Heart left ventricle (tissue), 16 donors: ENCODE measurements around the gene TUBG2. TPM values are rescaled to one million over a fixed set of nuclear protein-coding genes. Genes with fewer than 3 reads are reported as not detected.
"Not testable (repeated sequence)": the region's sequence is repeated elsewhere in the genome, so short reads cannot be mapped to it uniquely, and the experiment has no call there.

Source experiments
- ATAC-seq, 4 donors: fragments of 200-7000 bp; cut with Tn5 transposase; one replicate each; pipeline ENCODE4 v1.9.1; 2020 to 2022; ENCODE audit warnings: moderate library complexity in 4 of 4, mild to moderate bottlenecking in 3 of 4, moderate number of reproducible peaks in 1 of 4
- DNase-seq, 5 donors: peaks; one replicate each; pipeline ENCODE4 v3.0.0-alpha.2; 2020
- H3K27ac ChIP-seq, 12 donors: fragments of 200-600 bp; sonication (generic) in 4 of 12; one replicate each; pipeline versions ENCODE4 v1.5.0 to v1.8.0; 2016 to 2022; ENCODE audit warnings: mild to moderate bottlenecking in 2 of 12
- H3K27me3 ChIP-seq, 9 donors: fragments of 200-600 bp; sonication (generic) in 2 of 9; one replicate each; pipeline versions ENCODE4 v1.5.1 to v1.8.0; 2016 to 2022; ENCODE audit warnings: mild to moderate bottlenecking in 3 of 9
- H3K36me3 ChIP-seq, 9 donors: fragments of 200-600 bp; sonication (generic) in 2 of 9; one replicate each; pipeline versions ENCODE4 v1.5.0 to v1.8.0; 2018 to 2022; ENCODE audit warnings: mild to moderate bottlenecking in 2 of 9
- H3K4me1 ChIP-seq, 12 donors: fragments of 200-600 bp; sonication (generic) in 4 of 12; one replicate each; pipeline versions ENCODE4 v1.5.0 to v1.8.0; 2016 to 2022; ENCODE audit warnings: mild to moderate bottlenecking in 3 of 12
- H3K4me3 ChIP-seq, 12 donors: fragments of 200-600 bp; sonication (generic) in 4 of 12; one replicate each; pipeline versions ENCODE4 v1.5.0 to v1.8.0; 2017 to 2022; ENCODE audit warnings: mild to moderate bottlenecking in 9 of 12, moderate library complexity in 4 of 12
- H3K9me3 ChIP-seq, 12 donors: fragments of 200-600 bp; sonication (generic) in 4 of 12; one replicate each; pipeline versions ENCODE4 v1.5.0 to v1.8.0; 2016 to 2022; ENCODE audit warnings: mild to moderate bottlenecking in 1 of 12
- POLR2A ChIP-seq, 2 donors: fragments of 450-650 bp; IDR thresholded peaks; one replicate each; pipeline ENCODE4 v1.6.1; 2017; ENCODE audit warnings: antibody characterized with exemption in 2 of 2, mild to moderate bottlenecking in 2 of 2, moderate library complexity in 2 of 2
- WGBS, 4 donors: extraction: QIAGEN DNeasy Blood & Tissue Kit in 2 of 4; methylation state at CpG; one replicate each; pipeline versions ENCODE4 v1.1.5 to v1.1.7; 2013 to 2018; 5-methylcytosine and 5-hydroxymethylcytosine counted together
- intact Hi-C, 10 donors: fragments of 100-400 bp; cut with DNase I; formaldehyde crosslinking; loops; one replicate each; pipeline versions ENCODE4 v1.11.1 to v1.14.2; 2022
- polyA plus RNA-seq, 2 donors: library from polyadenylated mRNA; stranded (reverse); fragments of 200-250 nt; gene quantifications; one replicate each; pipeline ENCODE4 v1.2.3, GENCODE V29; 2013
- total RNA-seq, 9 donors: library from RNA; depleted of rRNA in 2 of 9; stranded (reverse); fragments of >200 nt in 2 of 9; fragmentation: NEBNext Ultra II Directional in 3 of 9; extraction: Animal tissue kit (Norgen Biotek cat#: 25700) in 3 of 9; gene quantifications; one replicate each; pipeline versions ENCODE4 v1.1.0 to v1.2.4, GENCODE V29; 2016 to 2023
- TF ChIP-seq, protein P1 (sequence below), 12 donors: fragments of 200-600 bp; sonication (generic) in 4 of 12; IDR thresholded peaks; one replicate each; pipeline versions ENCODE4 v1.5.0 to v1.8.0; 2018 to 2022; ENCODE audit warnings: antibody characterized with exemption in 12 of 12, mild to moderate bottlenecking in 5 of 12
- donor health status: ischemic (EF 13 %, LVEDD 7.1; RV severe dilation, severe dysfunction).
- donor health status: healthy with polysubstance abuse.
- donor health status: DM: no; HTN: yes; CAD: no.
- donor health status: DM: no; HTN: no; CAD: no.
- donor health status: ischemic (EF 25% LVEDD 6.9; RV normal size, moderate dysfunction).
- donor health status: ischemic (EF 25% LVEDD 5.7; RV mildly dilated, moderate dysfunction).
- donor health status: healthy.
- donor health status: DM: yes; HTN: yes; CAD: no.
- donor health status: ischemic (EF 35%, LVEDD 5.7; RV mildly dilated, moderate dysfunction).
- donor health status: nonischemic (EF 11% LVEDD 7.7; RV severe dilation, severe dysfunction).
- donor health status: DM: yes; HTN: yes; CAD: no.
- donor health status: PGD.
- donor health status: ischemic (EF 29% LVEDD 5.4; RV normal size, mild dysfunction).
- donor health status: nonischemic (EF 23%, LVEDD 6.1; RV moderate dilation, normal function).

The TUBG2 gene
- total and polyA plus RNA-seq, 11 donors = 8.6 to 28.2 (median 15.3) TPM

DNA sequence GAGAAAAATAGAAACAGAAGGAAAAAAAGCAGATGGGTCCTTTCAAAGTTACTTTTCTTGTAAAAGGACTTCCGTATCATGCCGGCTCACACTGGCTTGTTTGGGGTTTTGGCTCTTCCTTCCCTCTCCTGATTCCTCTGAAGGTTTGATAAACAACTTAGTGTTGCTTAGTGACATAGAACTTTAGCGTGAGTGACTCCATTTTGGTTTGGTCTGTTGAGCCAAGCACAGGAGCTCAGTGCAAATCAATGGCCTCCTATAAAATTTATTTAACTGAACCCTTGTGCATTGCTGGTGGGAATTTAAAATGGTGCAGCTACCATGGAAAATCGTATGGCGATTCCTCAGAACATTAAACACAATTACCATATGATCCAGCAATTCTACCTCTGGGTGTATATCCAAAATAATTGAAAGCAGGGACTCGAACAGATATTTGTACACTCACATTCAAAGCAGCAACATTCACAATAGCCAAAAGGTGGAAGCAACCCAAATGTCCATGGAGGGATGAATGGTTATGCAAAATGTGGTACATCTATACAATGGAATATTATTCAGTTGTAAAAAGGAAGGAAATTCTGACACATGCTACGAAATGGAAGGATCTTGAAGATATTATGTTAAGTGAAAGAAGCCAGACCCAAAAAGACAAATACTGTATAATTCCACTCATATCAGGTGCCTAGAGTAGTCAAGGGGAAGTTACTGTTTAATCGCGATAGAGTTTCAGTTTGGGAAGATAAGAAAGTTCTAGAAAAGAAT lies 1.1 kb upstream of the TUBG2 start:
- TF ChIP-seq, protein P1, sequence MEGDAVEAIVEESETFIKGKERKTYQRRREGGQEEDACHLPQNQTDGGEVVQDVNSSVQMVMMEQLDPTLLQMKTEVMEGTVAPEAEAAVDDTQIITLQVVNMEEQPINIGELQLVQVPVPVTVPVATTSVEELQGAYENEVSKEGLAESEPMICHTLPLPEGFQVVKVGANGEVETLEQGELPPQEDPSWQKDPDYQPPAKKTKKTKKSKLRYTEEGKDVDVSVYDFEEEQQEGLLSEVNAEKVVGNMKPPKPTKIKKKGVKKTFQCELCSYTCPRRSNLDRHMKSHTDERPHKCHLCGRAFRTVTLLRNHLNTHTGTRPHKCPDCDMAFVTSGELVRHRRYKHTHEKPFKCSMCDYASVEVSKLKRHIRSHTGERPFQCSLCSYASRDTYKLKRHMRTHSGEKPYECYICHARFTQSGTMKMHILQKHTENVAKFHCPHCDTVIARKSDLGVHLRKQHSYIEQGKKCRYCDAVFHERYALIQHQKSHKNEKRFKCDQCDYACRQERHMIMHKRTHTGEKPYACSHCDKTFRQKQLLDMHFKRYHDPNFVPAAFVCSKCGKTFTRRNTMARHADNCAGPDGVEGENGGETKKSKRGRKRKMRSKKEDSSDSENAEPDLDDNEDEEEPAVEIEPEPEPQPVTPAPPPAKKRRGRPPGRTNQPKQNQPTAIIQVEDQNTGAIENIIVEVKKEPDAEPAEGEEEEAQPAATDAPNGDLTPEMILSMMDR (IDR thresholded peaks at IDR 0.05) = no peak
- no peak for TF ChIP-seq POLR2A (IDR thresholded peaks at IDR 0.05)
- H3K4me3 ChIP-seq = no peak overlapping the region
- H3K9me3 ChIP-seq = no peaks in the 10 kb centered on the region
- H3K4me1 ChIP-seq = peaks cover 0 to 38% (median 17%) of the 10 kb centered on the region in 12 donors
- ATAC-seq (no peak), DNase-seq (no peak)
- H3K27me3 ChIP-seq = peaks cover 0 to 8% (median 0%) of the 10 kb centered on the region in 9 donors
- no peak overlapping the region for H3K27ac ChIP-seq
- WGBS, 4 donors = 85 to 90% (median 89%) methylated on average over 9 of the region's 9 CpGs
- intact Hi-C loops = loop anchor here in 3 of 10 donors (5.0 kb wide), 2 partner anchors 36 to 41 kb away; no protein-coding TSS in a partner anchor
- peaks cover 0 to 20% (median 4%) of the 10 kb centered on the region in 9 donors for H3K36me3 ChIP-seq

DNA sequence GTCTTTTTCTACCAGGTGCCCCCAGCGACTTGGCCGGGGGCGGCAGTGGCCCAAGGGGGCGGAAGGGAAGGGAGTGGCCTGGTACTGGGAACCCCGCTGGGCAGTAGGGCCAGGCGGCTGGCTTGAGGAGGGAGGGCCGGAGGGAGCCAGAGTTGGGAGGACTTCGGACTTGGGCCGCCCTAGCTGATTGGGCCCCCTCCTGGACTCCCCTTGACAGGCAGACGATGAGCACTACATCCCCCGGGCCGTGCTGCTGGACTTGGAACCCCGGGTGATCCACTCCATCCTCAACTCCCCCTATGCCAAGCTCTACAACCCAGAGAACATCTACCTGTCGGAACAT lies 819 bp downstream of the TUBG2 start:
- H3K27ac ChIP-seq = peak overlapping the region in 8 of 12 donors; percentile 68 to 88 (median 82)
- not testable (repeated sequence) for DNase-seq
- intact Hi-C loops = loop anchor here in 3 of 10 donors (5.0 kb wide), 2 partner anchors 38 to 43 kb away; no protein-coding TSS in a partner anchor

DNA sequence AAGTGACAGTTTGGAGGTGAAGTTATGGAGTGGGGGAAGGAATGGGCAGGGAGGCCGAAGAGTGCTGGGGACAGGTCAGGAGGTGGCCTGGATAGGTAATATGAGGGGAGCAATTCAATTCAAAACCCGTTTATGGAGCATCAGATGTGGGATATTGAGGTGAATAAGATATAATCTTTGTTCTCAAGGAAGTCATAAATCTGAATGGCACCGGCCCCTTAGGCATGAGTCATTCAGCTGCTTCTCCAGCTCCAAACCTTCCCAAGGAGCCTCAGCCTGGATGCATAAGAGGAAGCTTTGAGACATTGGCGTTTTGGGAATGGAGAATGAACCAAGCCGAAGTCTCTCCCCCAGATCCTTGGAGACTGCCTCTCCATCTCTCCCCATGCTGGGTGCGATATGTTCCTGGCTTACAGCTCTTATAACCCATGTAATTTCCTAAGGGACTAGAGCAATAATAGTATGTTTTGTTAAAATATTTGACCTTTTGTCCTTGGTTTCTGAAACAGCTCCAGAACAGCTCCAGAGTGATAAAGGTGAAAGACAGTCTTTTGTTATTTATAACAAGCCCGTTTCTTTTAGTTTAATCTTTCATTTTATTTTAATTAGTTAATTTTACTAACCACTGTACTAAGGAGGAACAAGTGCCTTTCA lies 1.7 kb downstream of the TUBG2 start:
- no peak for TF ChIP-seq POLR2A (IDR thresholded peaks at IDR 0.05)
- TF ChIP-seq, protein P1 (IDR thresholded peaks at IDR 0.05) = no peak
- intact Hi-C loops = no loop called here
- H3K9me3 ChIP-seq = no peaks in the 10 kb centered on the region
- peak overlapping the region in 1 of 12 donors; percentile 5 for H3K4me3 ChIP-seq
- H3K27ac ChIP-seq = peak overlapping the region in 2 of 12 donors; percentile 3 to 36
- DNase-seq = peak in 1 of 5 donors; percentile 32
- H3K36me3 ChIP-seq = peaks cover 0 to 48% (median 25%) of the 10 kb centered on the region in 9 donors
- 53 to 68% (median 63%) methylated on average over 7 of the region's 7 CpGs for WGBS, 4 donors
- no peak for ATAC-seq
- peaks cover 0 to 26% (median 7%) of the 10 kb centered on the region in 12 donors for H3K4me1 ChIP-seq
- H3K27me3 ChIP-seq = no peaks in the 10 kb centered on the region

More for the DNA sequence above, 819 bp downstream of the TUBG2 start:
- not testable (repeated sequence) for H3K27me3 ChIP-seq, H3K9me3 ChIP-seq
- Histone ChIP-seq H3K4me3 (peak overlapping the region in 9 of 12 donors; percentile 64 to 94 (median 79)), H3K36me3 (peaks cover 0 to 39% (median 16%) of the 10 kb centered on the region in 9 donors), H3K4me1 (peaks cover 0 to 23% (median 7%) of the 10 kb centered on the region in 12 donors)
- 35 to 100% (median 80%) methylated on average over 1 to 6 of the region's 14 CpGs for WGBS, 4 donors
- peak in 3 of 4 donors; percentile 14 to 34 (median 31) for ATAC-seq

DNA sequence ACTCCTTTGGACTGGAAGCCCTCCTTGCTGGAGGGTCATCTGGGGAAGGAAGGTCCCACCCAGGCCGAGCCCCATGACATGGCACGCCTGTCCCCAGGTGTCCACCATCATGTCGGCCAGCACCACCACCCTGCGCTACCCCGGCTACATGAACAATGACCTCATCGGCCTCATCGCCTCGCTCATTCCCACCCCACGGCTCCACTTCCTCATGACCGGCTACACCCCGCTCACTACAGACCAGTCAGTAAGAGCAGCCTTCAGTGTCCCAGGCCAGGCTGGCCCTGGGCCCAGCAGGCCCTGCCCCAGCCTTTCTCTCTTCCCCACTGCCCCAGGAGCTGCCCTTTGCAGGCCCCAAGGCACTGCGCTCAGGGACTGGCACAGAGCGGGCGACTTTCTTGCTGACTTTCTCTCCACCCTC lies 6.5 kb downstream of the TUBG2 start:
- Histone ChIP-seq H3K27ac (peak overlapping the region in 1 of 12 donors; percentile 43), H3K27me3 (peaks cover 0 to 11% (median 0%) of the 10 kb centered on the region in 9 donors), H3K4me3 (no peak overlapping the region), H3K4me1 (peaks cover 0 to 42% (median 25%) of the 10 kb centered on the region in 12 donors), H3K36me3 (peaks cover 0 to 94% (median 66%) of the 10 kb centered on the region in 9 donors), H3K9me3 (no peaks in the 10 kb centered on the region)
- no peak for ATAC-seq
- TF ChIP-seq, protein P1 (IDR thresholded peaks at IDR 0.05) = no peak
- TF ChIP-seq POLR2A (IDR thresholded peaks at IDR 0.05) = no peak
- WGBS, 4 donors = 84 to 85% (median 84%) methylated on average over 14 of the region's 14 CpGs
- intact Hi-C loops = no loop called here
- no peak for DNase-seq

DNA sequence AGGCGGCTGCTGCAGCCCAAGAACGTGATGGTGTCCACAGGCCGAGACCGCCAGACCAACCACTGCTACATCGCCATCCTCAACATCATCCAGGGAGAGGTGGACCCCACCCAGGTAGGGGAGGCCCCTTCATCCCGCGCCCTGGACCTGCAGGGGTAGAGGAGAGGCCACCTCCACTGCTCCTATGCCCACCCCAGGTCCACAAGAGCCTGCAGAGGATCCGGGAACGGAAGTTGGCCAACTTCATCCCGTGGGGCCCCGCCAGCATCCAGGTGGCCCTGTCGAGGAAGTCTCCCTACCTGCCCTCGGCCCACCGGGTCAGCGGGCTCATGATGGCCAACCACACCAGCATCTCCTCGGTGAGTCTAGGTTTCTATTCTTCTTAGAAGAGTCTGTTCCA lies 7.0 kb downstream of the TUBG2 start:
- Histone ChIP-seq H3K27me3 (peaks cover 0 to 16% (median 0%) of the 10 kb centered on the region in 9 donors), H3K27ac (peak overlapping the region in 4 of 12 donors; percentile 70 to 91 (median 83)), H3K4me1 (peaks cover 0 to 40% (median 25%) of the 10 kb centered on the region in 12 donors), H3K36me3 (peaks cover 0 to 99% (median 71%) of the 10 kb centered on the region in 9 donors)
- H3K9me3 ChIP-seq, DNase-seq, ATAC-seq, intact Hi-C loops, H3K4me3 ChIP-seq: not testable (repeated sequence)
- WGBS, 4 donors = 87 to 94% (median 90%) methylated on average over 8 to 13 of the region's 16 CpGs
